Esophagus squamous epithelium (tissue), 5 donors: ENCODE measurements around the gene POU2F1. TPM values are rescaled to one million over a fixed set of nuclear protein-coding genes. Genes with fewer than 3 reads are reported as not detected.

ENCODE experiments used
- DNase-seq: peaks from one replicate; lab custom pipeline; 2025; lab: John Stamatoyannopoulos, UW
- H3K27ac ChIP-seq, 4 donors: fragments of 200-600 bp; sonication (generic); one replicate each; pipeline ENCODE4 v1.5.1; 2016 to 2019; ENCODE audit warnings: mild to moderate bottlenecking in 1 of 4
- H3K27me3 ChIP-seq, 4 donors: fragments of 200-600 bp; sonication (generic); 1 replicate in 3 of 4; 2 replicates in 1 of 4; pipeline versions ENCODE4 v1.5.1 to v1.6.0; 2017 to 2021; ENCODE audit warnings: antibody characterized with exemption in 1 of 4
- H3K36me3 ChIP-seq, 3 donors: fragments of 200-600 bp; sonication (generic); one replicate each; pipeline ENCODE4 v1.5.1; 2016 to 2019
- H3K4me1 ChIP-seq, 3 donors: fragments of 200-600 bp; sonication (generic); one replicate each; pipeline ENCODE4 v1.5.1; 2017 to 2019
- H3K4me3 ChIP-seq, 4 donors: fragments of 200-600 bp; sonication (generic); 1 replicate in 3 of 4; 2 replicates in 1 of 4; pipeline ENCODE4 v1.5.1; 2016 to 2019; ENCODE audit warnings: mild to moderate bottlenecking in 2 of 4, moderate library complexity in 1 of 4
- H3K9me3 ChIP-seq, 3 donors: fragments of 200-600 bp; sonication (generic); one replicate each; pipeline ENCODE4 v1.5.1; 2016 to 2019
- POLR2A ChIP-seq, 4 donors: fragments of 450-650 bp; IDR thresholded peaks; one replicate each; pipeline ENCODE4 v1.6.1; 2017; ENCODE audit warnings: antibody characterized with exemption in 4 of 4, mild to moderate bottlenecking in 4 of 4, moderate library complexity in 3 of 4
- WGBS, 2 donors: methylation state at CpG; one replicate each; pipeline ENCODE4 v1.1.5; 2018; 5-methylcytosine and 5-hydroxymethylcytosine counted together
- intact Hi-C: fragments of 100-400 bp; cut with DNase I; formaldehyde crosslinking; loops from one replicate; pipeline ENCODE4 v1.15.0; 2022
- total RNA-seq, 4 donors: library from RNA; depleted of rRNA; stranded (reverse); fragments of >200 nt; gene quantifications; one replicate each; pipeline ENCODE4 v1.1.0, GENCODE V29; 2016
- TF ChIP-seq, protein P1 (sequence below), 6 experiments: fragments of 450-650 bp in 4 of 6; fragments of 200-600 bp in 2 of 6; sonication (generic) in 2 of 6; IDR thresholded peaks; one replicate each; pipeline ENCODE4 v1.5.1; 2016 to 2019; ENCODE audit warnings: antibody characterized with exemption in 6 of 6, mild to moderate bottlenecking in 4 of 6, moderate library complexity in 4 of 6
- donor health status: DM: yes; HTN: yes; CAD: no.

POU2F1 gene
- total RNA-seq, 4 donors from 2014 or later, result 7.8 to 10.5 (median 9.2) TPM

DNA sequence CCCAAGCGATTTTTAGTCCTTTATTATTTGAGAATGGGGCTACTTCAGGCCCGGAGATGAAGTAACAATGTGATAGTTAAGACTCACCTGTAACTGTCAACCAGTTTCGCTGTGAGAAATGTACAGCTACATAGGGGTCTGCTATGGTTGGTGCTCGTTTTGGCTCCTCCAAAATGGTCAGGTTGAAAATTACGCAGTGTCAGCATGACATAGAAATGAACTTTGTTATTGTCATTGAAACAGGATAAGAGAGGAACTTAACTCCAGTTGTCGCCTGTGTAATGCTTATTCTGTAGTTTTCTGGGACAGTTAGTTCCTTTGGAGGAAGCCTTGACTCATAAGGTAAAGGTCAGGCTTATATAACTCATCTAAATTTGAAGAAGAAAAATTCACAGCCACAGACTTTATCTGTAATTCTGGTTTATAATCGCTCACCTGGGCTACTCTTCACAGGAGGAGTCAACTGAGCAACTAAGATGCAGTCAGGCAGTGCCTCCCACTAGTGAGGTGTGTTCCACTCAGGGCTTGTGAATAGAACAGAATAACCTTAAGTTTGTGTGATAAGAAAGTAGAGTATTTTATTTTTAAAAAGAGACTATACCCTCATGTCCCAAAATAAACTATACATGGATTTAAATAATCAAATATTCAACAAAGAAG is 166.7 kb downstream of the POU2F1 start:
- no peak for TF ChIP-seq POLR2A (IDR thresholded peaks at IDR 0.05)
- TF ChIP-seq, protein P1, sequence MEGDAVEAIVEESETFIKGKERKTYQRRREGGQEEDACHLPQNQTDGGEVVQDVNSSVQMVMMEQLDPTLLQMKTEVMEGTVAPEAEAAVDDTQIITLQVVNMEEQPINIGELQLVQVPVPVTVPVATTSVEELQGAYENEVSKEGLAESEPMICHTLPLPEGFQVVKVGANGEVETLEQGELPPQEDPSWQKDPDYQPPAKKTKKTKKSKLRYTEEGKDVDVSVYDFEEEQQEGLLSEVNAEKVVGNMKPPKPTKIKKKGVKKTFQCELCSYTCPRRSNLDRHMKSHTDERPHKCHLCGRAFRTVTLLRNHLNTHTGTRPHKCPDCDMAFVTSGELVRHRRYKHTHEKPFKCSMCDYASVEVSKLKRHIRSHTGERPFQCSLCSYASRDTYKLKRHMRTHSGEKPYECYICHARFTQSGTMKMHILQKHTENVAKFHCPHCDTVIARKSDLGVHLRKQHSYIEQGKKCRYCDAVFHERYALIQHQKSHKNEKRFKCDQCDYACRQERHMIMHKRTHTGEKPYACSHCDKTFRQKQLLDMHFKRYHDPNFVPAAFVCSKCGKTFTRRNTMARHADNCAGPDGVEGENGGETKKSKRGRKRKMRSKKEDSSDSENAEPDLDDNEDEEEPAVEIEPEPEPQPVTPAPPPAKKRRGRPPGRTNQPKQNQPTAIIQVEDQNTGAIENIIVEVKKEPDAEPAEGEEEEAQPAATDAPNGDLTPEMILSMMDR (IDR thresholded peaks at IDR 0.05), result no peak
- no peaks in the 10 kb centered on the region for H3K27me3 ChIP-seq
- H3K27ac ChIP-seq, result no peak overlapping the region
- H3K36me3 ChIP-seq, result peaks cover 0 to 62% (median 0%) of the 10 kb centered on the region in 3 donors
- no peak for DNase-seq
- H3K4me3 ChIP-seq, result no peak overlapping the region
- intact Hi-C loops, result no loop called here
- no peaks in the 10 kb centered on the region for H3K4me1 ChIP-seq
- H3K9me3 ChIP-seq, result no peaks in the 10 kb centered on the region
- 90 to 91% methylated on average over 7 of the region's 7 CpGs for WGBS, 2 donors

DNA sequence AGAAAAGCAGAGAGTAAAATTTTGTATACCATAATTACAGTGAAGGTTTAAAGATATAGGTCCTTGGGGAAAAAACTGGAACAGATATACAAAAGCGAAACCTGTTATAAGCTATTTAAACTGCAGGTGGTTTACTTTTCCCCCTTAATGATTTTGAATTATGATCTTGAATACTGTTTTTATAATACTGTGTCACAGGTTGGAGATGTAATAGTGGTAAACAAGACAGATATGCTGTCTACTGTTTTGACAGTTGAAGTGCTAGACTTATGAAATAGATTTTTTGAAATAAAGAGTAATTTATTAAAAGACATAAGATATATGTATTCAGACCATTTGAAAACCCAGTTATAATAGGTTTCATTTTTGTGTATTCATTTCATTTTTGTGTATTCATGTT is 168.3 kb downstream of the POU2F1 start:
- no peak for TF ChIP-seq POLR2A (IDR thresholded peaks at IDR 0.05)
- TF ChIP-seq, protein P1 (IDR thresholded peaks at IDR 0.05), result no peak
- no peak overlapping the region for H3K27ac ChIP-seq
- H3K36me3 ChIP-seq, result peaks cover 0 to 56% (median 0%) of the 10 kb centered on the region in 3 donors
- DNase-seq, result no peak
- no peak overlapping the region for H3K4me3 ChIP-seq
- intact Hi-C loops, result no loop called here
- no peaks in the 10 kb centered on the region for H3K27me3 ChIP-seq
- WGBS, 2 donors, result 96 to 97% methylated on average over 1 of the region's 1 CpG
- no peaks in the 10 kb centered on the region for H3K4me1 ChIP-seq
- no peaks in the 10 kb centered on the region for H3K9me3 ChIP-seq

- WGBS, 2 donors, result 90 to 98% methylated on average over 7 of the region's 7 CpGs
- Histone ChIP-seq H3K27me3 (no peaks in the 10 kb centered on the region), H3K4me1 (no peaks in the 10 kb centered on the region), H3K36me3 (peaks cover 0 to 45% (median 0%) of the 10 kb centered on the region in 3 donors), H3K27ac (no peak overlapping the region), H3K4me3 (no peak overlapping the region), H3K9me3 (no peaks in the 10 kb centered on the region)
- intact Hi-C loops, result no loop called here
- TF ChIP-seq, protein P1 (IDR thresholded peaks at IDR 0.05), result no peak
- TF ChIP-seq POLR2A (IDR thresholded peaks at IDR 0.05), result no peak
- DNase-seq, result no peak
Observed at GRCh38 chr1:167392200-167392696, 171.6 kb downstream of the POU2F1 start.

DNA sequence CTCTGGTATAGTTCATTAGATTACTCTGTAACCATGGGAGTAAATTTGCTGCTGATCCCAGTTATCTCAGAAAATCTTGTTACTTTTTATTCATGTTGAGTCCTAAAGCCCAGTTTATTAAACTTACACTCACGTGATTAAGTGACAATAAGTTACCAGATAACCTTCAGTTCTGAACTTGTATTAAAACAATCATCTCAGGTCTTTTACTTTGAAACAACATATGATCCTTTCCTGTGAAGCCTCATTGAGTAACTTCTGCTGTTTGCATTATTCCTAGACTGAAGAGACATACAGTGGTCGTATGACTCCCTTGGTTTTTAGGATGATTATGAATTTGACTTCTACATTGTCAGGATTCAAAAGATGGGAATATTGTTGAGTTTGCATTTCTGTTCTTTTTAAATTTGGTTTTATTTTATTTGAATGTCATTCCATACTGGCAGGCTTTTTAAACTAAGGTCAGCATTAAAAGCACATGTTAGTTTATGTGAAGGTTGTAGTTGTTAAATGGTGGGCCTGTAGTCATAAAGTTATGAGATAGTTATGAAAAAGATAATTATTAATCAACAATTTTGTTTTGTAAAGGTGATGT is 179.8 kb downstream of the POU2F1 start:
- WGBS, 2 donors, result 82 to 88% methylated on average over 2 of the region's 2 CpGs
- intact Hi-C loops, result no loop called here
- H3K27me3 ChIP-seq, result no peaks in the 10 kb centered on the region
- no peak overlapping the region for H3K4me3 ChIP-seq
- peaks cover 0 to 66% (median 3%) of the 10 kb centered on the region in 3 donors for H3K36me3 ChIP-seq
- TF ChIP-seq, protein P1 (IDR thresholded peaks at IDR 0.05), result no peak
- no peak for TF ChIP-seq POLR2A (IDR thresholded peaks at IDR 0.05)
- no peak for DNase-seq
- no peak overlapping the region for H3K27ac ChIP-seq
- H3K9me3 ChIP-seq, result no peaks in the 10 kb centered on the region
- no peaks in the 10 kb centered on the region for H3K4me1 ChIP-seq

DNA sequence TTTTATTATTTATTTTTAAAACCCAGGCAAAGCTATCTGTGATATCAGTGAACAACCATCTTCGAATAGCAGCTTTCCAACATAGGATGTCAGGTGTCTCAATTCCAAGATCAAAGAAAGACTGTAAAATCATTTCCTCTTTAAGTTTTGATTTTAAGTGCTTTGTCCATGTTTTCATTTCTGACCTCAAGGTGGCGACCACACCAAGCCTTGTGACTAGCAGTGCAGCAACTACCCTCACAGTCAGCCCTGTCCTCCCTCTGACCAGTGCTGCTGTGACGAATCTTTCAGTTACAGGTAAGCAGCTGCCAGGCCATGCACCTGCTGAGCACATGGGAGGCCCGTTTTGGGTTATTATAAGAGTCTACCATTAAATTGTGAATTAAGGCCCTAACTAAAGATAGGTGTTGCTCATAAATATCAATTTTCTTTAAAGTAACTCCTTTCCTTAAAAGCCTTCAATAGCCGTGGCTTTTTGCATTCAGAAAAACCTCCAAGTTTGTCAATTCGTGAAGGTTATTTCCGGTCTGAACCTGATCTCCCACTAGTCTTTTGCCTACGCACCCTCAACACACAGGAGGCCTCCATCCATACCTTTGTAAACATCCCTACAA is 180.7 kb downstream of the POU2F1 start:
- Histone ChIP-seq H3K36me3 (peaks cover 0 to 68% (median 3%) of the 10 kb centered on the region in 3 donors), H3K4me3 (no peak overlapping the region), H3K27ac (no peak overlapping the region), H3K27me3 (no peaks in the 10 kb centered on the region), H3K4me1 (no peaks in the 10 kb centered on the region), H3K9me3 (no peaks in the 10 kb centered on the region)
- 54 to 55% methylated on average over 8 of the region's 8 CpGs for WGBS, 2 donors
- TF ChIP-seq, protein P1 (IDR thresholded peaks at IDR 0.05), result peak; percentile 31 to 71 (median 53)
- TF ChIP-seq POLR2A (IDR thresholded peaks at IDR 0.05), result no peak
- no peak for DNase-seq
- intact Hi-C loops, result no loop called here
